Measurements from ENCODE around the gene CFAP251. TPM values are rescaled to one million over a fixed set of nuclear protein-coding genes. Genes with fewer than 3 reads are reported as not detected.
"Not testable (repeated sequence)": the region's sequence is repeated elsewhere in the genome, so short reads cannot be mapped to it uniquely, and the experiment has no call there.

CFAP251 gene
- total and polyA plus RNA-seq, 3 donors from 2014 or later = 29.0 to 56.1 (median 41.5) TPM

- Histone ChIP-seq H3K27me3 (no peaks in the 10 kb centered on the region), H3K4me3 (no peak overlapping the region), H3K9me3 (no peaks in the 10 kb centered on the region), H3K27ac (no peak overlapping the region), H3K36me3 (ENCODE audit: low read depth, missing control alignments) (no peaks in the 10 kb centered on the region), H3K4me1 (no peaks in the 10 kb centered on the region)
- intact Hi-C loops (cut with DNase I; ENCODE audit: low total_unique reads) = no loop called here
- no peak for TF ChIP-seq CTCF (IDR thresholded peaks at IDR 0.05)
- 92 to 100% methylated on average over 6 of the region's 6 CpGs for WGBS, 2 donors
- no peak for DNase-seq
These were observed 64.6 kb downstream of the CFAP251 start for GRCh38 chr12:121982950-121983349.

DNA sequence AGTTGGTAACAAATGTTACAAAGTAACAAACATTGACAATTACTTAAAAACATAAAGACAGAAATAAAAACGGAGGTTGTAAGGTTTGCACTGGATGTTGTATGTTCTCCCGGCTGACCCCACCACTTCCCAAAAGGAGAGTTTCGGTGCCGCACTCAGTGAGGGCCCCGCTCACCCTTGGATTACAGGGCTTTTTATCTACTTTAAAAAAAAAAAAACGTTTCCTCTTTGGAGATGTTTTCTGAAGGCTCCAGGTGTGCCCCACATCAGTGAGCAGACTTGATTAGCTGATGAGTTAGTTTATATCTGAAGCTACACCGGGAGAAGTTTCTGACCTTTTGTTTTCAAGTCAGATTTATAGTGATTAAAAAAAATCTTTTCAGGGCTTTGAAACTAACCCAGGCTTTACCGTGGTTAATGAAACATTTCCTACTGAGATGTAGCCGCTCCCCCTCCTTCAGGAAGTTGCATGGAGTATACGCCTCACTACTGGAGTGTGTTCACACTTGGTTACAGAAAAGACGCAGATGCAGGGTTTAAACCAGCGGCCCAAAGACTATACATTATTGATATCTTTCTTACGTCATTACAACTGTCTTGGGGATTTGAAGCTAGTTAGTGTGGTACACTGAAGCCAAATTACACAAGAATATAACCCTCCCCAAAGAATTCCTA lies 65.3 kb downstream of the CFAP251 start:
- no peak overlapping the region for H3K4me3 ChIP-seq
- intact Hi-C loops (cut with DNase I; ENCODE audit: low total_unique reads) = no loop called here
- WGBS, 2 donors = 63 to 66% methylated on average over 13 of the region's 13 CpGs
- no peak for DNase-seq
- H3K27ac ChIP-seq = no peak overlapping the region
- H3K4me1 ChIP-seq = no peaks in the 10 kb centered on the region
- TF ChIP-seq CTCF (IDR thresholded peaks at IDR 0.05) (no peak), POLR2A (IDR thresholded peaks at IDR 0.05) (no peak)
- H3K36me3 ChIP-seq (ENCODE audit: low read depth, missing control alignments) = no peaks in the 10 kb centered on the region
- no peaks in the 10 kb centered on the region for H3K9me3 ChIP-seq
- H3K27me3 ChIP-seq = no peaks in the 10 kb centered on the region

DNA sequence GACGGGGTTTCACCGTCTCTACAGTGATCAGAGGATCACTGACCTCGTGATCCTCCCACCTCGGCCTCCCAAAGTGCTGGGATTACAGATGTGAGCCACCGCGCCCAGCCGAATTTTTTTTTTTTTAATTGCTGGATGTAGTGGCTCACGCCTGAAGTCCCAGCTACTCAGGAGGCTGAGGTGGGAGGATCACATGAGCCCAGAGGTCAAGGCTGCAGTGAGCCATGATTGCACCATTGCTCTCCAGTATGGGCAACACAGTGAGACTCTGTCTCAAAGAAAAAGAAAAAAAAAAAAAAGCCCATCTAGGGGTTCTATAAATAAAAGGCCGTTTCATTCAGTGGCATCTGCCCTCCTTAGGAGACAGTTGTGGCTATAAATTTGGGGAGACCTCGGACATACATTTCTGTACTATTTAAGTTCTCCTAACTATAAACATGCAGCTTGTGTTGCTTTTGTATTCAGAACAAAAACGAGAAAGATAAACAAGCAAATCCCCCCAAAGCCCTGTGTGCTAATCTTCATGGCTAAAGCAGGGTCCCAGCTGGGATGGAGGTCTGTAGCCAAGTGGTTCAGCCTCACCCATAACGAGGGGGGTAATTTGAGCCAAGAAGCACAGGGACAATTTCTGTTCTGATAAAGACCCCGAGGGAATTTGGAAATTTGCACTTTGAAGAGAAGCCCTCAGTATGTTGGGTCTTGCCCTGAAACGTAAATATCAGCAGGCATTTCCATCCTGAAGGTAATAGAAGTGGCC lies 68.3 kb downstream of the CFAP251 start:
- H3K4me3 ChIP-seq = no peak overlapping the region
- H3K9me3 ChIP-seq = no peaks in the 10 kb centered on the region
- 83 to 85% methylated on average over 14 of the region's 14 CpGs for WGBS, 2 donors
- no peak overlapping the region for H3K27ac ChIP-seq
- intact Hi-C loops (cut with DNase I; ENCODE audit: low total_unique reads) = no loop called here
- TF ChIP-seq POLR2A (IDR thresholded peaks at IDR 0.05) = no peak
- no peak for TF ChIP-seq CTCF (IDR thresholded peaks at IDR 0.05)
- no peaks in the 10 kb centered on the region for H3K27me3 ChIP-seq
- no peaks in the 10 kb centered on the region for H3K4me1 ChIP-seq
- H3K36me3 ChIP-seq (ENCODE audit: low read depth, missing control alignments) = no peaks in the 10 kb centered on the region
- no peak for DNase-seq

GRCh38 chr12:121988519-121988918 lies 70.1 kb downstream of the CFAP251 start:
- H3K36me3 ChIP-seq (ENCODE audit: low read depth, missing control alignments); DNase-seq; H3K4me1 ChIP-seq; H3K4me3 ChIP-seq; intact Hi-C loops (cut with DNase I; ENCODE audit: low total_unique reads); H3K27ac ChIP-seq; H3K9me3 ChIP-seq; H3K27me3 ChIP-seq: not testable (repeated sequence)
- WGBS, 2 donors = 94% methylated on average over 10 of the region's 10 CpGs

DNA sequence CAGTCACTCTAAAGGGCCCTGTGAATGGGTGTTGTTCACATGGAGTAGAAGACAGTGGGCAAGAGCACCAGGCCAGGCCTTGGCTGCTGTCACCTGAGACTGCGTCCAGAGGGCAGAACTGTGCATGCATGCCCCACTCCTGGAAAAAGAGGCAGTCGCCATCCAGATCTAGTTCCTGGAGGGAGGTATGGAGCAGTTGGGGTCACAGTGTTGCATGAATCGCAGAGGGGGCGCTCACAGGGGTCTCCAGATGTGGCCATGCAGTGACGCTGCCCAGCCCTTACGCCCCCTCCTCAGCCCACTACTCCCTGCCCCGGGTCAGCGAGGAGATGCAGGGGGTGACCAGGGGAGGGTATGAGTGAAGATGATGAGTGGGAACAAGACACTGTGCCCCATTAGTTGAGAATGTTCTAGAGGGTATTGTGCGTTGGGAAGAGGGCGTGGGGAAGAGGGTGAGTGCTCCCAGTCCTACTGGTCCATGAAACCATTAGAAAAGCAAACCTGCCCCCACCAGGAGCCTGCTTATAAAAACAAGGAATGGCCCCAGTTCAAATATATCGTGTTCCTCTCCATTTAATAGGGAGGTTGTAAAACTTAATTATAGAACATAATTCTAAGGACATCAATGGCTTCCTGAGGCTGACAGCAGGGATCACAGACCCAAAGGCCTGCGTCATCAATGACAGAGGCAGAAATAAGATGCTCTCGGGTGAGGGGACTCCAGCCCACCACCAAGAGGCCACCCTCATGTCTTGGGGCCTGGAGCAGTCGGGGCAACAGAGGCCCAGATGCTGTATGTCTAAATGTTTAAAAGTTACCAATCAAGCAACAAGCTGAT lies 71.1 kb downstream of the CFAP251 start:
- Histone ChIP-seq H3K36me3 (ENCODE audit: low read depth, missing control alignments) (no peaks in the 10 kb centered on the region), H3K27ac (no peak overlapping the region), H3K9me3 (no peaks in the 10 kb centered on the region), H3K4me1 (no peaks in the 10 kb centered on the region), H3K27me3 (no peaks in the 10 kb centered on the region), H3K4me3 (no peak overlapping the region)
- intact Hi-C loops (cut with DNase I; ENCODE audit: low total_unique reads) = no loop called here
- DNase-seq = no peak
- 87 to 96% methylated on average over 14 of the region's 14 CpGs for WGBS, 2 donors
- TF ChIP-seq CTCF (IDR thresholded peaks at IDR 0.05) = no peak
- no peak for TF ChIP-seq POLR2A (IDR thresholded peaks at IDR 0.05)
